Right ventricle myocardium inferior (tissue), 1 donor: ENCODE results near the gene ADAT3. TPM values are rescaled to one million over a fixed set of nuclear protein-coding genes. Genes with fewer than 3 reads are reported as not detected.
A peak's percentile ranks its signal among the peaks of the same experiment; 100 is the strongest.
"Not testable (repeated sequence)": the region's sequence is repeated elsewhere in the genome, so short reads cannot be mapped to it uniquely, and the experiment has no call there.

Experiments
- ATAC-seq: fragments of 200-7000 bp; cut with Tn5 transposase; one replicate; pipeline ENCODE4 v1.9.1; 2020; ENCODE audit warnings: mild to moderate bottlenecking, moderate library complexity
- DNase-seq: peaks from one replicate; pipeline ENCODE4 v3.0.0; 2021; ENCODE audit errors: missing footprints
- intact Hi-C: fragments of 100-400 bp; cut with DNase I; formaldehyde crosslinking; loops from one replicate; pipeline ENCODE4 v1.11.0; 2022
- total RNA-seq: library from RNA; stranded (reverse); fragmentation: NEBNext Ultra II Directional; extraction: Animal tissue kit (Norgen Biotek cat#: 25700); gene quantifications from one replicate; pipeline ENCODE4 v1.2.1, GENCODE V29; 2021
- donor health status: DM: no; HTN: yes; CAD: no; lungs with severe emphysema.

Gene ADAT3
- total RNA-seq, 1 donor from 2014 or later: 1.6 TPM

GRCh38 chr19:1880611-1881392 lies 24.4 kb upstream of the ADAT3 start:
- intact Hi-C loops: no loop called here
- peak; percentile 65 for DNase-seq
- ATAC-seq: no peak

DNA sequence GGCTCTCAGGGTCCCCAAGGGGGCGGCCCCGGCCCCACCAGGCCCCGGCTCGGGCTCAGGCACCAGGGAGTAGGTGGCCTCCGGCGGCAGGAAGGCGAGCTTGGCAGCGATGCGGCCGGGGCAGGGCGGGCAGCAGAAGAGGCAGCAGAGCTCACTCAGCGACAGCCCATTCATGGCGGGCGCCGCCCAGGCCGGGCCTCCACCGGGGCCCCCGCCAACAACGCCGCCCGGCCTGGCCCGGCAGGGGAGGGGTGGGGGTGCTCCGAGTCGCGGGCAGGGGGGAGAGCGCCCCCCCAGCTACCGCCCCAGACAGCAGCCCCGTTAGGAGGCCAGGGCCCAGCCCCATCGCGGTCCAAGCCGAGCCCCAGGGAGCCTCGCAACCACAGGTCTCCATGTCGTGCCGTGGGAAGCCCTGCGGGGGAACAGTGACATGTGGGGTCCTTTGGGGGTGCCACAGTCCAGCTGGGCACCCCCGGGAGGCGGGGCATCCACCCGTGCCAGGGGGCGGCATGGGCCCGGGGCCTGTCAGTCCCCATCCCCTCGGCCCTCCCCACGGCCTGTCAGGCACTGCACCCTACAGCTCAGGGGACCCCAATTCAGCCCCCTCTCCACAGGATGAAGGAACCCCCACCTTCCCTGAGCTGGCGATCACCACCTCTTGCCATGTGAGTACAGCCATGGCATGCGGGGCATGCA lies 23.7 kb upstream of the ADAT3 start:
- peak; percentile 58 for DNase-seq
- intact Hi-C loops, ATAC-seq: not testable (repeated sequence)

- DNase-seq (peak; percentile 57), ATAC-seq (no peak)
- intact Hi-C loops: no loop called here
These were observed 23.0 kb upstream of the ADAT3 start for GRCh38 chr19:1882089-1882785.

- intact Hi-C loops: no loop called here
- DNase-seq (peak; percentile 56), ATAC-seq (no peak)
These were observed 22.2 kb upstream of the ADAT3 start for GRCh38 chr19:1882786-1883692.

- ATAC-seq: no peak
- peak; percentile 7 for DNase-seq
- intact Hi-C loops: no loop called here
These were observed 21.4 kb upstream of the ADAT3 start for GRCh38 chr19:1883784-1884183.

GRCh38 chr19:1884291-1884718 lies 20.9 kb upstream of the ADAT3 start:
- no peak for ATAC-seq
- no peak for DNase-seq
- intact Hi-C loops: no loop called here

DNA sequence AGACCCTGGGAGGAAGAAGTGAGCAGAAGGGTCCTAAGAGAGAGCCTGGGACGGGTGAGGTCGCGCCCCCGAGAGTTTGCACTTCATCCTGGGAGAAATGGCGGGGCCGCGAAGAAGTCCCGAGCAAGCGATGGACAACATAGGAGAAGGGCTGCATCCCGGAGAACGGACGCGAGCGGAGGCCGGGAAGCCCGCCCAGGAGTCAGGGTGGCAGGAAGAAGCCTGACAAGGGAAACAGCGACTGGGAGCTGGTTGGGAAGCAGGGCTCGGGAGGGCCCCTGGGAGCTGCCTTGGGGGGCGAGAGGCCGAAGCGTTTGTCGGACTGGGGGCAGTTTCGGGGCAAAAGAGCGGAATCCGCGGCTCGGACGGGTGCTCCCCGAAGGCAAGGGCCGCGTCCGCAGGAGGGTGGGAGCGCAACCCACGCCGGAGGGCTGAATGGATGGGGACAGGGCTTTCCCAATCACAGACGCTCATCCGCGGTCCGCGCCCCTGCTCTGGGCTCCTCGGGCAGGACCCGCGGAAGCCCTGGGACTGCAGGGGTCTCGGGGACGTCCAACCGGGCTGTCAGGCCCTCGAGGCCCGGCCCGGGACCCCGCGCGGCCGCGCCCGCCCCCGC lies 20.4 kb upstream of the ADAT3 start:
- intact Hi-C loops: no loop called here
- no peak for ATAC-seq
- DNase-seq: peak; percentile 60

DNA sequence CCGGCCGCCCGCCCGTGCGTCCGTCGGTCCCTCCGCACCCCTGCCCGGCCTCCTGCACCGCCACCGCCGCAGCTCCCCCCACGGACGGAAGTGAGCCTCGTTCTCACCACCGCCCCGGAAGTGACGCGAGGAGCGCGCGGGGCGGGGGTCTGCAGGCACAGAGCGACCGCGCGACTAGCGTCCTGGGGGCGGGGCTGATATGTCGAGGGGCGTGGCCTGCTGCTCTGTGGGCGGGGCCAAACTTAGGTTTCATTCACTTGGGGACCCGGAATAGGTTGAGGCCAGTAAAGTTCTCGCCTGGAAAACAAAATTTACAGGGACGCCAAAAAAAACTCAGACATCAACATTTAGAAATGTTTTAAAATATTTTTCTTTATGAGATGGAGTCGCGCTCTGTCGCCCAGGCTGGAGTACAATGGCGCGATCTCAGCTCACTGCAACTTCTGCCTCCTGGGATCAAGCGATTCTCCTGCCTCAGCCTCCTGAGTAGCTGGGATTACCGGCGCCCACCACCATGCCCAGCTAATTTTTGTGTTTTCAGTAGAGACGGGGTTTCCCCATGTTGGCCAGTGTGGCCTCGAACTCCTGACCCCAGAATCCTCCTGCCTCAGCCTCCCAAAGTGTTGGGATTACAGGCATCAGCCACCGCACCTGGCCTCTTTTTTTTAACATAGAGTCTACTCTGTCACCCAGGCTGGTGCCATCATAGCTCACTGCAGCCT lies 19.6 kb upstream of the ADAT3 start, which contains the start of gene ABHD17A:
Gene ABHD17A (minus strand): TSS at position 99 of the 722 bp plus-strand sequence. CDS start 3,930 bp downstream, outside the sequence.
- DNase-seq (peak; percentile 97), ATAC-seq (peak; percentile 96)
- intact Hi-C loops: not testable (repeated sequence)

- intact Hi-C loops, ATAC-seq: not testable (repeated sequence)
- peak; percentile 22 for DNase-seq
These were observed 18.8 kb upstream of the ADAT3 start for GRCh38 chr19:1886360-1886759.

- no peak for DNase-seq
- intact Hi-C loops: no loop called here
- ATAC-seq: no peak
These were observed 16.8 kb upstream of the ADAT3 start for GRCh38 chr19:1888385-1888784.

GRCh38 chr19:1889907-1890306 lies 15.3 kb upstream of the ADAT3 start:
- intact Hi-C loops: no loop called here
- no peak for ATAC-seq
- DNase-seq: no peak

DNA sequence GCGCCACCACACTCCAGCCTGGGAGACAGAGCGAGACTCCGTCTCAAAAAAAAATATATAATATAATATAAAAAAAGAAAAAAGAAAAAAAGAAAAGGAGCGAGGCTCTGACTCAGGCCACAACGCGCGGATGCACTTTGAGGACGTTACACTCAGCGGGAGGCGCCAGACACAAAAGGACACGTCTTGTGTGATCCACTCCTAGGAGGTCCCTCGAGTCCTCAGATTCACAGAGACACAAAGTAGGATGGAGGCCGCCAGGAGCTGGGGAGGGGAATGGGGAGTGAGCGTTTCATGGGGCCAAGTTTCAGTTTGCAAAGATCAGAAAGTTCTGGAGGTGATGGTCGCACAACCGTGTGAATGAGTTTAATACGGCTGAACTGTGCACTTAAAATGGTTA lies 11.4 kb upstream of the ADAT3 start:
- DNase-seq: no peak
- ATAC-seq: no peak
- intact Hi-C loops: no loop called here

GRCh38 chr19:1896508-1896907 lies 8.7 kb upstream of the ADAT3 start:
- DNase-seq: no peak
- ATAC-seq: no peak
- intact Hi-C loops: no loop called here

DNA sequence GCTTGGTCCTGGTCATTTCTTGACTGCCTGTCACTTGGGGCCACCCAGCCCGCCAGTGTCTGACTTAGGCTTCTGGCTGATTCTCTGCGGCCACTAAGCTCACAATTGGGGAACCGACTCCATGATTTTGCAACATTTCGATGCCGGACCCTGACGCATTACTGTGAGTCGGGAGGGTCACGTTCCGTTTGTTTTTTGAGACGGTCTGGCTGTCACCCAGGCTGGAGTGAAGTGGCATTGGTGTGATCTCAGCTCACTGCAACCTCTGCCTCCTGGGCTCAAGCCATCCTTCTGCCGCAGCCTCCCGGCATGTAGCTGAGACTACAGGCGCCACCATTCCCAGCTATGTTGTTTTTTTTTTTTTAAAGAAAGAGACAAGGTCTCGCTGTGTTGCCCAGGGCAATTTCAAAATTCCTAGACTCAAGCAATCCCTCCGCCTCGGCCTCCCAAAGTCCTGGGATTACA lies 3.2 kb upstream of the ADAT3 start:
- DNase-seq: peak; percentile 76
- ATAC-seq: no peak
- intact Hi-C loops: no loop called here

DNA sequence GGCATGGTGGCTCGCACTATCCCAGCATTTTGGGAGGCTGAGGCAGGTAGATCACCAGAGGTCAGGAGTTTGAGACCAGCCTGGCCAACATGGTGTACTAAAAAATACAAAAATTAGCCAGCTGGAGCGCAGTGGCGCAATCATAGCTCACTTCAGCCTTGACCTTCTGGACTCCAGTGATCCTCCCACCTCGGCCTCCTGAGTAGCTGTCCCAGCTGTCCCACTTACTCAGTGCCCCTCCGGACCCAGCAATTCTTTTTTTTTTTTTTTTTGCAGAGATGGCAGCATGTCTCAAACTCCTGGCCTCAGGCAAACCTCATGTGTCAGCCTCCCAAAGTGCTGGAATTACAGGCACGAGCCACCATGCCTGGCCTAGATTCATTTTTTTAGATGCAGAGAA lies 2.3 kb upstream of the ADAT3 start:
- intact Hi-C loops: no loop called here
- DNase-seq (no peak), ATAC-seq (no peak)

GRCh38 chr19:1904860-1905109 lies 414 bp upstream of the ADAT3 start:
- intact Hi-C loops: no loop called here
- no peak for ATAC-seq

DNA sequence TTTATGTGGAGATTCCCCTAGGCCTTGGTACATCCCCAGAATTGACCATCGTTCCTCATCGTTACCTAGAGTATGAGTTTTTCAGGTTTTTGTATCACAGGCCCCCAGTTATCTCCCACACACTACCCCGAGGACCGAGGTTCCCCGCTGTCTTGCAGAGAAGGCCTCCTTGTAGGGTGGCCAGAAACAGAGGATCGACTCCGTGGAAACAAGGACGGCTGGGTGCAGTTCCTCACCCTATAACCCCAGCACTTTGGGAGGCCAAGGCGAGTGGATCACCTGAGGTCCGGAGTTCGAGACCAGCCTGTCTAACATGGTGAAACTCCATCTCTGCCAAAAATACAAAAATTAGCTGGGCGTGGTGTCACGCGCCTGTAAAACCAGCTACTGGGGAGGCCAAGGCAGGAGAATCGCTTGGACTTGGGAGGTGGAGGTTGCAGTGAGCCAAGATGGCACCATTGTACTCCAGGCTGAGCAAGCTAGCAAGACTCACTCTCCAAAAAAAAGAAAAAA lies 720 bp downstream of the ADAT3 start:
- no peak for DNase-seq
- intact Hi-C loops: no loop called here
- no peak for ATAC-seq

More at GRCh38 chr19:1904860-1905109, 414 bp upstream of the ADAT3 start:
- no peak for DNase-seq
